Esophagus squamous epithelium (tissue), 4 donors: ENCODE data around the gene JARID2.

Experiments
- CTCF ChIP-seq, 6 experiments: fragments of 450-650 bp in 4 of 6; fragments of 200-600 bp in 2 of 6; sonication (generic) in 2 of 6; IDR thresholded peaks; one replicate each; pipeline ENCODE4 v1.5.1; 2016 to 2019; ENCODE audit warnings: antibody characterized with exemption in 6 of 6, mild to moderate bottlenecking in 4 of 6, moderate library complexity in 4 of 6
- POLR2A ChIP-seq, 4 donors: fragments of 450-650 bp; IDR thresholded peaks; one replicate each; pipeline ENCODE4 v1.6.1; 2017; ENCODE audit warnings: antibody characterized with exemption in 4 of 4, mild to moderate bottlenecking in 4 of 4, moderate library complexity in 3 of 4

GRCh38 chr6:15533379-15534026, 287.6 kb downstream of the JARID2 start:
- no peak for TF ChIP-seq POLR2A (IDR thresholded peaks at IDR 0.05)
- TF ChIP-seq CTCF (IDR thresholded peaks at IDR 0.05), result no peak
